GM12874 (cell line): ENCODE data around the gene P2RY2.

Source experiments
- TF ChIP-seq, protein P1 (sequence below): IDR thresholded peaks from 2 replicates; pipeline ENCODE4 v1.5.1; 2011; ENCODE audit warnings: low read depth, mild to moderate bottlenecking, control low read depth, low read length, moderate library complexity; ENCODE audit not compliant: insufficient read depth

The P2RY2 gene

DNA sequence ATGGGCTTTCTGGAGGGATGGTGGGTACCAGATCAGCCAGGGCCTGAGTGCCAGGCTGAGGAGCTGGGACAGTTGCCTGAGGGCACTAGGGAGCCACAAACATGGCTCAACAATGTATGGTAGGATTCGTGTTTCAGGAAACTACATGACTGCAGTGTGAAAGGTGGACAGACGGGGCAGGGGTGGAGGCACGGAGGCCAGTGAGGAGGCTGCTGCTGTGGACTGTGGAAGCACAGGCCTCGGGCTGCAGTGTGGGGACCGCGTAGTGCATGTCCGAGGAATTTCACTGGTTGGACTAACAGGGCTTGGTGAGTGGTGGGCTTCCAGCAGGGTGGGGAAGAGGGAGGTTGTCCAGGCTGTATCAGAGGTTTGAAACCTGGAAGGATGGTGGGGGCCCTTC is 7.8 kb downstream of the P2RY2 start:
- TF ChIP-seq, protein P1, sequence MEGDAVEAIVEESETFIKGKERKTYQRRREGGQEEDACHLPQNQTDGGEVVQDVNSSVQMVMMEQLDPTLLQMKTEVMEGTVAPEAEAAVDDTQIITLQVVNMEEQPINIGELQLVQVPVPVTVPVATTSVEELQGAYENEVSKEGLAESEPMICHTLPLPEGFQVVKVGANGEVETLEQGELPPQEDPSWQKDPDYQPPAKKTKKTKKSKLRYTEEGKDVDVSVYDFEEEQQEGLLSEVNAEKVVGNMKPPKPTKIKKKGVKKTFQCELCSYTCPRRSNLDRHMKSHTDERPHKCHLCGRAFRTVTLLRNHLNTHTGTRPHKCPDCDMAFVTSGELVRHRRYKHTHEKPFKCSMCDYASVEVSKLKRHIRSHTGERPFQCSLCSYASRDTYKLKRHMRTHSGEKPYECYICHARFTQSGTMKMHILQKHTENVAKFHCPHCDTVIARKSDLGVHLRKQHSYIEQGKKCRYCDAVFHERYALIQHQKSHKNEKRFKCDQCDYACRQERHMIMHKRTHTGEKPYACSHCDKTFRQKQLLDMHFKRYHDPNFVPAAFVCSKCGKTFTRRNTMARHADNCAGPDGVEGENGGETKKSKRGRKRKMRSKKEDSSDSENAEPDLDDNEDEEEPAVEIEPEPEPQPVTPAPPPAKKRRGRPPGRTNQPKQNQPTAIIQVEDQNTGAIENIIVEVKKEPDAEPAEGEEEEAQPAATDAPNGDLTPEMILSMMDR: no peak

DNA sequence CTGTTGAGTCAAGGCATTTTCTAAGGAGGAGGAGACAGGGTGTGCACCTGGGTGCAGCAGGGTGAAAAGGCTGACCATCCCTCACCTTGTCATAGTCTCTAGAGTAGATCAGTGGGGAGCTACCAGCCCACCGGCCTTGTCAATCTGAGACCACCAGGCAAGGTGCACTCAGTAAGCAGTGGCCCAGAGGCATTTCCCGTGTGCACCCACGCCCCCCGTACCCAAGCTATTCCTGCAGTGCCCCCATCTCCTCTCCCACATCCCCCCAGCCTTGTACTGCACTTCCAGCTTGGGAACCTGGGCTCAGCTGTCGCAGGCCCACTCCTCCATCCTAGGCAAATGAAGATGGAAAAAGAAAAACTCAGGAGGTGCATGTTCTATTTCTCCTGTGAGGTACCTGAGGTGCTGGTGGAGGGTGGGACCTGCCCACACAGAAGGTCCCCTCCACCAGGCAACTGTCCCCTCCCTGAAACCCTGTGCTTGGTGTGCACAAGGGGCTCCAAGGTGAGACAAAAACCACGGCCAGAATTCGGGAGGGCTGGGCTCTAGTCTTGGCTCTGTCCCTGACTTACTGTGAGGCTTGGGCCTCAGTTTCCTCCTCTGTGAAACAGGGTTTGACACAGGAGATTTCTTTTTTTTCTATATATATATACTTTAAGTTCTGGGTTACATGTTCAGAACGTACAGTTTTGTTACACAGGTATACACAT is 8.4 kb downstream of the P2RY2 start:
- TF ChIP-seq, protein P1: no peak

DNA sequence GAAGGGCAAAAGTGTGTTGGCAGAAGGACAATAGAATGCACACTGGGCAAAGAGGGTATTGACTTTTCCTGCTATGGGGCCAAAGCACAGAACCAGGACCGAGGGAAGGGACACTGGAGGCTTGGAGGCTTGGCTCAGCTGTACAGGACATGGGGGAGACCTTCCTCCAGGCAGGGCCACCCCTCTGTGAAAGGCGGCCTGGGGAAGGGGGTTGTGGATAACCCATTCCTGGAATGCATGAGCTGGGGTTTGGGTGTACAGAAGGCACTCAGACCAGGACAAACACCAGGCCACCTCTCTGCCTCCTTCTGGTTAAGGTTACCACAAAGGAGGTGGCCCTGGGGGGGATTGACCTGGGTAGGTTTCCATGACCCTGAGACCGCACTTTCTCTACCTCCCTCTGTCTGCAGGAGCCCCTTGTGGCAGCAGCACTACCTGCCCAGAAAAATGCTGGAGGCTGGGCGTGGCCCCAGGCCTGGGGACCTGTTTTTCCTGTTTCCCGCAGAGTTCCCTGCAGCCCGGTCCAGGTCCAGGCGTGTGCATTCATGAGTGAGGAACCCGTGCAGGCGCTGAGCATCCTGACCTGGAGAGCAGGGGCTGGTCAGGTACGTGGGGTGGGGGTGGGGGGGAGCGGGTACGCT is 9.6 kb downstream of the P2RY2 start:
- TF ChIP-seq, protein P1: no peak

DNA sequence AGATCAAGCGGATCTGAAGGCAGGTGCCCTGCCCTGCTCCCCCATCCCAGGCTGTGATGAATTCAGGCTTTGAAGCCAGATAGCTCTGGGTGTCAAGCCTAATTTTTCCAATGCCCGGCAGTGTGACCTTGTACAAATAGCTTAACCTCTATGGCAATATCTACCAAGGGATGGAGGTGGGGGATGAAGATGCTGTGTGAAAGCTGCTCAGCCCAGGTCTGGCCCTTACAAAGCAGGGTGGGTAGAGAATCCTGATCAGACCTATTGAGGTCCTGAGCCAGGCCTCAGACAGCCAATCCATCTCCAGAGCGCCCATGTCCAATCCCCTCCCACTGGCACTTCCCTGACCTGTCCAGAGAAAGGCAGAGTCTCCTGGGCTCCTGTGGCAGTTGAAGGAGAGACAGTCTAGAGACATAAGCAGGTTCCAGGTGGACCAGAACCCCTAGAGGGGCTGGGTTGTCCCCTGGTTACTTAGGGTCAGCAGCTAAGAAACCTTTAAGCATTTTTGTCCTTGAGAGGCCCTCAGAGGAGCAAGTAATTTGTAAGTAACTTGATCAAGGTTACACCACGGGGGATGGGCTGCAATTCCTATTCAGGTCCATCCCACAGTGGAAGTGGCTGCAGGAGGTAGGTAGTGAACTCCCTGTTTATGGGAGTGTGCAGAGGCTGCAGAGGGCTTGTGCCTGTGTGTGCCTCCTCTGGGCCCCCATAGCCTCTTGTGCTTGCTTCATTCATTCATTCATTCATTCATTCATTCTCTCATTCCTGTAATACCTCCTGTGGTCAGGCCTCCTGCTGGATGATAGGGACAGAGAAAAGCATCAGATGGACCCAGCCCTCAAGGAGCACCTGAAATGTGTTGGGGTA is 10.4 kb downstream of the P2RY2 start:
- TF ChIP-seq, protein P1: no peak

DNA sequence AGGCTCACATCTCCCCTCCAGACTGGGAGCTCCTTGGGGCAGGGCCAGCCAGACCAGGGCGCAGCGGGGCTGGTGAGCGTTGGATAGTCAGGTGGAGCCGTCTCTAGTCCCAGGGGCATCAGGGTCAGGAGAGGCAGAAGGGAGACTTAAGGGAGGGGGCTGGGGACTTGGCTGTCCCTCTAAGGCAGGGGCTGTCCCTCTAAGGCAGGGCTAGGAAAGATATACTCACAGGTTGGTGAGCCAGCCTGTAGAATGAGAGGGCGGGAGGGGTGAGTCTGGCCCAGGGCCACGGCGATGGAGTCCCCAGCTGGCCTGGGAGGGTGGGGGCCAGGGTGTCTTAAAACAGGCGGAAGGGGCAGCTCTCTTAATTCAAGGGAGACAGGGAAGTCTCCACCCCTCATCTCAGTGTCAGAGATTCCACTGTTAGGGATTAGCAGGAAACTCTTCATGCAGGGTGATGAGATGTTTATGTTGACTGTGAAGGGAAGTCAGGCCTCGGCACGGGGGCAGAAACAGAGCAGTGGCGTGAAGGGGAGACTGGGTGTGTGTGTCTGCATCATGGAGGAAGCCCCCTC is 11.3 kb downstream of the P2RY2 start:
- TF ChIP-seq, protein P1: no peak

DNA sequence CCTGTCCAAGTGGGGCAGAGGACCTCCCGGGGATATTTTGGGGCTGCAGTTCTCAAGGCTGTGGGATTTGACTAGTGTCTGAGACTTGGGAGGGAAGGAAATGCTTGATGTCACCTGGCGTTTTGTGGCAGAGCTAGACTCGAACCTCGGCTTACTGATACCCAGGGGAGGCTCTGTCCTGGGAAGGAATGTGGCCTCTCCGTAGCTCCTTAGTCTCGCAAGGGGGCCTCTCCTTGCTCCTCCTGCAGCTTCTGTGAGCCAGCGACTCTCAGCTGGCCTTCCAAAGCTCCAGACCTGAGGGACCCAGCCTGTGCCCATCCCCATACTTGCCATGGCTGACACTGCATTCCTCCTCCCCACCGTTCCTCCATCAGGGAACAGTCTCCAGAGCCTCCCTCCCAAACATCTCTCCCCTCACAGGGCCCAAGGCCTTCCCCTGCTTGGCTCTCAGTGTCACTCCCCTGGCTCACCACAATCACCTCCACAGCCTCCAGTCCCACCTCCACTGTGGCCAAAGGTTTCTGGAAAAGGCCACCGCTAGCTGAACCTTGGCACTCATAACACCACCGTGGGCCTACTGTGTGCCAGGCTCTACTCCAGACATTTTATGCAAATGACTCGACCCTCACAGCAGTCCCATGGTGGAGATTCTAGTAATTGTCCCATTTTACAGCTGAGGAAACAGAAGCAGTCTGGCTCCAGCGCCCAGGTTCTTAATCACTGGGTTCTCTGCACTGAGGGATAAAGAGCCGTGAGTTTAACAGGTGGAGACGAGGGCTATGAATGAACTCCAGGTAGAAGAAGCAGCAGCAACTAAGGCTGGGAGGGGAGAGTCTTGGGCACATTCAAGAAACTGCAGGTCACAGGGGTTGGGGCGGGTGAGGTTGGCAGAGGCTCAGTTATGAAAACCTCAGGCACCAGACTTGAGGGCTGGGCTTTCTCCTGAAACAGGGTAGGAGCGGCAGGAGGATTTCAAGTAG is 12.1 kb downstream of the P2RY2 start:
- TF ChIP-seq, protein P1: no peak
